ENCODE measurements around the gene BCR. TPM values are rescaled to one million over a fixed set of nuclear protein-coding genes. Genes with fewer than 3 reads are reported as not detected.

Gene BCR
- total and polyA plus RNA-seq, 2 of the 4 experiments (the other 2 are of a cell fraction), result 28.9 to 44.6 TPM

DNA sequence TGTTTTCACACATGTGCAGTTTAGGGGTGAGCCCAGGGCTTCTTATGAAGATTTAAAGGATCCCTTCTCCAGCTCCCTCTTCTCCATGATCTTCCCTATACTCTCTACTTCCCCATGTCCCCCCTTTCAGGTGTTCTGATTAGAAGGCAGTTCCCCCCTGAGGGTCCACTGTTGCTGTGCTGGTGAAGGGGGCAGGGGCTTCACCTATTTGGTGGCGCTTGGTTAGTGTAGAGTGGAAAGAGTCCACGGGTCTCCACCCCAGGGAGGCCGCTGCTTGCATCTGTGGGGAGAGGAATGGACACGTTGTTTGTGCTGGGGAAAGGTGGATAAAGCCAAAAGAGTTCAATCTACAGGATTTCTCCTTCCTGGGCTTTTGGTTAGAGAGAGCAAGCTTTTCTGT is 49.3 kb downstream of the BCR start:
- Histone ChIP-seq H2AFZ (replicated peaks; ENCODE audit: low read length, poor library complexity) (no peak overlapping the region), H3K36me3 (ENCODE audit: control insufficient read depth, insufficient read depth, low read length) (no peaks in the 10 kb centered on the region), H3K4me2 (ENCODE audit: low read depth, low read length) (no peak overlapping the region), H2BK5ac (ENCODE audit: low read depth, low read length, poor library complexity, severe bottlenecking) (no peak overlapping the region), H4K5ac (ENCODE audit: low read depth, low read length) (no peak overlapping the region), H3K56ac (ENCODE audit: extremely low read depth, insufficient read depth, low read length) (no peak overlapping the region), H3K18ac (ENCODE audit: low read depth, low read length) (no peak overlapping the region), H4K20me1 (ENCODE audit: insufficient read depth, low read length) (peaks cover 50% of the 10 kb centered on the region), H3K4ac (ENCODE audit: low read depth, low read length) (no peak overlapping the region), H3K79me1 (ENCODE audit: low read depth in 1 of 2, low read length in 2 of 2) (peaks cover 42 to 85% of the 10 kb centered on the region in 2 experiments), H2BK20ac (ENCODE audit: low read depth, low read length) (no peak overlapping the region), H3K27me3 (ENCODE audit: control insufficient read depth, insufficient read depth, low read length) (no peaks in the 10 kb centered on the region), H3K9ac (ENCODE audit: low read depth, low read length) (no peak overlapping the region), H2BK15ac (ENCODE audit: low read depth, low read length) (no peak overlapping the region), H3K9me1 (ENCODE audit: insufficient read depth, low read length) (peaks cover 26% of the 10 kb centered on the region), H3K4me1 (ENCODE audit: control insufficient read depth, insufficient read depth, low read length) (peaks cover 21% of the 10 kb centered on the region), H4K91ac (ENCODE audit: insufficient read depth, low read depth, low read length) (no peak overlapping the region), H3K27ac (ENCODE audit: insufficient read depth, low read length) (no peak overlapping the region), H4K8ac (ENCODE audit: low read depth in 2 of 2, low read length in 2 of 2) (no peak overlapping the region), H3K9me3 (ENCODE audit: control insufficient read depth, insufficient read depth, low read length) (peaks cover 3% of the 10 kb centered on the region; the same call in 1 of the 2 replicates), H2AK5ac (ENCODE audit: low read depth, low read length) (no peak overlapping the region), H3K4me3 (ENCODE audit: insufficient read depth, low read depth, low read length) (no peak overlapping the region), H3K23ac (ENCODE audit: low read depth, low read length) (no peak overlapping the region), H2BK120ac (ENCODE audit: low read depth, low read length) (no peak overlapping the region), H3K14ac (replicated peaks; ENCODE audit: low read depth, low read length) (no peak overlapping the region), H2AK9ac (replicated peaks; ENCODE audit: low read depth, low read length, poor library complexity) (no peak overlapping the region)
- in situ Hi-C loops (cut with MboI; ENCODE audit: low sequenced_read_pairs) (no loop called here), intact Hi-C loops (cut with micrococcal nuclease) (no loop called here), dilution Hi-C loops (cut with HindIII; ENCODE audit: low sequenced_read_pairs, unreplicated experiment) (no loop called here)
- ChIA-PET CTCF (no interaction called here), POLR2A (ENCODE audit: unreplicated experiment) (interaction anchor here (0.6 kb wide), 2 partner anchors 10 to 28 kb away, joined by 3 read pairs; no protein-coding TSS in a partner anchor)
- TF ChIP-seq MAFK (IDR thresholded peaks at IDR 0.05; ENCODE audit: low read depth, low read length) (no peak), ELK1 (IDR thresholded peaks at IDR 0.05; ENCODE audit: borderline replicate concordance, low read depth, low read length) (no peak), MAZ (IDR thresholded peaks at IDR 0.05; ENCODE audit: borderline replicate concordance, low read depth, low read length) (no peak), RAD21 (IDR thresholded peaks at IDR 0.05; ENCODE audit: low read length) (no peak), BHLHE40 (IDR thresholded peaks at IDR 0.05; ENCODE audit: low read depth, low read length) (no peak), CEBPB (IDR thresholded peaks at IDR 0.05; ENCODE audit: low read depth, low read length) (no peak), RFX5 (IDR thresholded peaks at IDR 0.05; ENCODE audit: low read depth, low read length) (no peak), NFE2L2 (IDR thresholded peaks at IDR 0.05; ENCODE audit: low read depth, low read length) (no peak), POLR2A (IDR thresholded peaks at IDR 0.05; ENCODE audit: low read depth, low read length) (no peak), CHD1 (IDR thresholded peaks at IDR 0.05; ENCODE audit: low read depth, low read length) (no peak), SMC3 (IDR thresholded peaks at IDR 0.05; ENCODE audit: low read depth, low read length) (no peak), RCOR1 (IDR thresholded peaks at IDR 0.05; ENCODE audit: insufficient replicate concordance, low read length) (no peak), MXI1 (IDR thresholded peaks at IDR 0.05; ENCODE audit: borderline replicate concordance, low read depth, low read length) (no peak), FOS (IDR thresholded peaks at IDR 0.05; ENCODE audit: low read depth, low read length) (no peak)
- TF ChIP-seq, protein P1, sequence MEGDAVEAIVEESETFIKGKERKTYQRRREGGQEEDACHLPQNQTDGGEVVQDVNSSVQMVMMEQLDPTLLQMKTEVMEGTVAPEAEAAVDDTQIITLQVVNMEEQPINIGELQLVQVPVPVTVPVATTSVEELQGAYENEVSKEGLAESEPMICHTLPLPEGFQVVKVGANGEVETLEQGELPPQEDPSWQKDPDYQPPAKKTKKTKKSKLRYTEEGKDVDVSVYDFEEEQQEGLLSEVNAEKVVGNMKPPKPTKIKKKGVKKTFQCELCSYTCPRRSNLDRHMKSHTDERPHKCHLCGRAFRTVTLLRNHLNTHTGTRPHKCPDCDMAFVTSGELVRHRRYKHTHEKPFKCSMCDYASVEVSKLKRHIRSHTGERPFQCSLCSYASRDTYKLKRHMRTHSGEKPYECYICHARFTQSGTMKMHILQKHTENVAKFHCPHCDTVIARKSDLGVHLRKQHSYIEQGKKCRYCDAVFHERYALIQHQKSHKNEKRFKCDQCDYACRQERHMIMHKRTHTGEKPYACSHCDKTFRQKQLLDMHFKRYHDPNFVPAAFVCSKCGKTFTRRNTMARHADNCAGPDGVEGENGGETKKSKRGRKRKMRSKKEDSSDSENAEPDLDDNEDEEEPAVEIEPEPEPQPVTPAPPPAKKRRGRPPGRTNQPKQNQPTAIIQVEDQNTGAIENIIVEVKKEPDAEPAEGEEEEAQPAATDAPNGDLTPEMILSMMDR (conservative IDR thresholded peaks at IDR 0.05; ENCODE audit: low read depth, low read length), result no peak
- TF ChIP-seq, protein P2, sequence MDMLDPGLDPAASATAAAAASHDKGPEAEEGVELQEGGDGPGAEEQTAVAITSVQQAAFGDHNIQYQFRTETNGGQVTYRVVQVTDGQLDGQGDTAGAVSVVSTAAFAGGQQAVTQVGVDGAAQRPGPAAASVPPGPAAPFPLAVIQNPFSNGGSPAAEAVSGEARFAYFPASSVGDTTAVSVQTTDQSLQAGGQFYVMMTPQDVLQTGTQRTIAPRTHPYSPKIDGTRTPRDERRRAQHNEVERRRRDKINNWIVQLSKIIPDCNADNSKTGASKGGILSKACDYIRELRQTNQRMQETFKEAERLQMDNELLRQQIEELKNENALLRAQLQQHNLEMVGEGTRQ (IDR thresholded peaks at IDR 0.05; ENCODE audit: low read depth, low read length), result no peak
- WGBS, 2 experiments (ENCODE audit: extremely low coverage in 2 of 2, insufficient read length in 1 of 2), result no CpG with 5 or more reads among the region's 4 CpGs
- BruUV-seq (replicated peaks), result no TSS peak
- ATAC-seq (ENCODE audit: low read depth), result no peak
- DNase-seq, result no peak

Measured in IMR-90 (cell line).